ENCODE data around the gene NHERF1.

- TF ChIP-seq POLR2A (IDR thresholded peaks at IDR 0.05; ENCODE audit: low read length): no peak
- TF ChIP-seq GATA1 (IDR thresholded peaks at IDR 0.05; ENCODE audit: low read depth, low read length): no peak
These were observed 32.2 kb downstream of the NHERF1 start for GRCh38 chr17:74780443-74781238.
